AG04449 (cell line): ENCODE data around the gene TANGO2.

Source experiments
- CTCF ChIA-PET: fragments of 350-600 bp; formaldehyde crosslinking; extraction: SDS; loops from one replicate; lab custom pipeline; 2021; ENCODE audit warnings: antibody characterized with exemption; lab: Yijun Ruan, JAX
- POLR2A ChIA-PET: fragments of 400-600, 350-600 bp; formaldehyde crosslinking; extraction: SDS; loops from one replicate; lab custom pipeline; 2020; ENCODE audit warnings: antibody characterized with exemption, inconsistent platforms; lab: Yijun Ruan, JAX
- DNase-seq: peaks from one replicate; pipeline ENCODE4 v3.0.0-alpha.2; 2010; ENCODE audit warnings: low read depth, low spot score
- H3K4me3 ChIP-seq: 2 replicates; pipeline ENCODE4 v1.5.1; 2011; ENCODE audit warnings: low read depth, mild to moderate bottlenecking, control low read depth, low read length
- CTCF ChIP-seq: IDR thresholded peaks from one replicate; pipeline ENCODE4 v1.5.1; 2011; ENCODE audit warnings: mild to moderate bottlenecking, moderate library complexity, low read length, control low read depth, inconsistent platforms; ENCODE audit not compliant: insufficient read depth; ENCODE audit errors: missing control alignments

TANGO2 gene

GRCh38 chr22:20053407-20054033 is 32.6 kb downstream of the TANGO2 start:
- no peak overlapping the region for H3K4me3 ChIP-seq
- no peak for DNase-seq
- ChIA-PET POLR2A (no interaction called here), CTCF (interaction anchor here (1.6 kb wide), 1 partner anchor 16 kb away, joined by 4 read pairs; no protein-coding TSS in a partner anchor)
- no peak for TF ChIP-seq CTCF

DNA sequence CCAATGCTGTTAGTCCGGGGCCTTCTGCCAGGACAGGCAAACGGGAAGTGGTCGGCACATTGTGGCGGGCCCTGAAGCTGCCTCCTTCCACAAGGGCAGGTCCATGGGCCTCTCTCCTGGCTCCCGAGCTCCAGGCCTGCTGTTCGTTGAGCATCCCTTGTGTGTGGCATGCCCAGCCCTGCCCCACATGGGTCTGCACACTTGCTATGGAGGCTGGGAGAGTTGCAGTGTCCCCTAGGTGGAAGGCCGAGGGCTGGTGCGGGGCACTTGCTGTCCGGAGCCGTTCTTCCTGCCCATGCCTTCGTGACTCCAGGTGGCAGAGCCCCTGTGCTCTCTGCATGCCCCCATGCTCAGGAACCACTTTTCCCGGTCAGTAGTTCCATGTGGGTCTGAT is 33.1 kb downstream of the TANGO2 start:
- no peak for DNase-seq
- ChIA-PET CTCF (interaction anchor here (1.6 kb wide), 1 partner anchor 16 kb away, joined by 4 read pairs; no protein-coding TSS in a partner anchor), POLR2A (no interaction called here)
- H3K4me3 ChIP-seq: no peak overlapping the region
- TF ChIP-seq CTCF: no peak

- ChIA-PET POLR2A (no interaction called here), CTCF (no interaction called here)
- no peak overlapping the region for H3K4me3 ChIP-seq
- no peak for TF ChIP-seq CTCF
- no peak for DNase-seq
These were observed 33.6 kb downstream of the TANGO2 start for GRCh38 chr22:20054485-20054884.

DNA sequence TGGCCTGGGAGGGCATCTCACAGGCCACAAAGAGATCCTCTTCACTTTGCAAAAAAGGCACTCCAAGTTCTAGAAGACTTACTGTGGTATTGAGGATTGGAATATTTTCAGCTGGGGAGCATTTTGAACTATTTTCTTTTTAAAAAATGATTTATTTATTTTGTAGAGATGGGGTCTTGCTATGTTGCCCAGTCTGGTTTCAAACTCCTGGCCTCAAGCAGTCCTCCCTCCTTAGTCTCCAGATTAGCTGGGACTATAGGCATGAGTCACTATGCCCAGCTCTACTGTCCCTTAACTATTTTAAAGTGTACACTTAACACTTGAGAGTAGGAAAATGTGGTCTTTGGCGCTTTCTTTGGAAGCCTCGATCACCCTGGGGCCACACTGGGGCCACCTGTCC is 34.2 kb downstream of the TANGO2 start:
- DNase-seq: no peak
- POLR2A ChIA-PET: no interaction called here
- CTCF ChIA-PET: no interaction called here
- TF ChIP-seq CTCF: no peak
- H3K4me3 ChIP-seq: no peak overlapping the region

- POLR2A ChIA-PET: no interaction called here
- H3K4me3 ChIP-seq: no peak overlapping the region
- no peak for TF ChIP-seq CTCF
- DNase-seq: no peak
- CTCF ChIA-PET: no interaction called here
These were observed 34.7 kb downstream of the TANGO2 start for GRCh38 chr22:20055654-20056053.

DNA sequence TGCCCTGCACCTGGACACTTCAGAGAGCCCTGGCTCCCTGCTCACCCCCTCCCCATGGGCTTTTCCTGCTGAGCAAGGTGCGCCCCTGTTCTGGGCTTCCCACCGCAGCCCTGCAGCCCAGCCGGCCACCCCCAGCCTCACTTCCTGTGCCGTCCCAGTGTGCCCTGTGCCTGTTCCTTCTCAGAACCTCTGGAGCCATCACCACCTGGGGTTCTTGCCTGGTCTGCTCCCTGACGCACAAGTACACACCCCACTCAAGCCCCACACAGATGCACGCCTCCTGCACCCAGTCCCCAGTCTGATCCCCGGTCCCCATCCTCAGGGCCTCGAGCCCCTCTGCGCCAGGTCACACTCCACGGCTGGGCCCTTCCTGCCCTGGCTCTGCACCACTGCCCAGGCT is 35.3 kb downstream of the TANGO2 start:
- TF ChIP-seq CTCF: no peak
- POLR2A ChIA-PET: no interaction called here
- no peak overlapping the region for H3K4me3 ChIP-seq
- CTCF ChIA-PET: no interaction called here
- DNase-seq: no peak
